Measurements from ENCODE around the gene UBR3.
"Not testable (repeated sequence)": the region's sequence is repeated elsewhere in the genome, so short reads cannot be mapped to it uniquely, and the experiment has no call there.

Gene UBR3

DNA sequence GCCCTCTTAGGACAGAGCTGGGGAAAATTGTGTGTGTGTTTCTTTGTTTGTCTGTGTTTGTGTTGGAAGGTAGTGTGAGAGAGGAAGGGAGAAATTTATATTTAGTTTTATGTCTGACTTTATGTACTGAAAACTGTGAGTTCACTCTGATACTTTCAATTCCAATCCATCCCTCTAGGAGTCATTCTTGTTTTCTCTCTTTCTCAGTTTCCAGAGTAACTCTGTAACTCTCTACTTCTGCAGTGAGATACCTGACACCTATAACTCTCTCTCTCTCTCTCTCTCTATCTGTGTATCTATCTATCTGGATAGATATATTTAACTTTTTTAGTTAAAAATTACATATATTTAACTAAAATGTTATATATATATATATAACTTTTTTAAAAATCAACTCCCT, 128.7 kb downstream of the UBR3 start:
- no peak for DNase-seq

DNA sequence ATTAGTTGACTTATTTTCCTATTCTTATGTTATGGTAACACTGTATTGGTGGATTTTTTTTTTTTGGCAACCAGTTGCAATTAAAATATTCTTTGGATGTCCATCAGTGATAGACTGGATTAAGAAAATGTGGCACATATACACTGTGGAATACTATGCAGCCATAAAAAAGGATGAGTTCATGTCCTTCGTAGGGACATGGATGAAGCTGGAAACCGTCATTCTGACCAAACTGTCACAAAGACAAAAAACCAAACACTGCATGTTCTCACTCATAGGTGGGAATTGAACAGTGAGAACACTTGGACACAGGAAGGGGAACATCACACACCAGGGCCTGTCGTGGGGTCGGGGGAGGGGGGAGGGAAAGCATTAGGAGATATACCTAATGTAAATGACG, 130.0 kb downstream of the UBR3 start:
- DNase-seq, result not testable (repeated sequence)

DNA sequence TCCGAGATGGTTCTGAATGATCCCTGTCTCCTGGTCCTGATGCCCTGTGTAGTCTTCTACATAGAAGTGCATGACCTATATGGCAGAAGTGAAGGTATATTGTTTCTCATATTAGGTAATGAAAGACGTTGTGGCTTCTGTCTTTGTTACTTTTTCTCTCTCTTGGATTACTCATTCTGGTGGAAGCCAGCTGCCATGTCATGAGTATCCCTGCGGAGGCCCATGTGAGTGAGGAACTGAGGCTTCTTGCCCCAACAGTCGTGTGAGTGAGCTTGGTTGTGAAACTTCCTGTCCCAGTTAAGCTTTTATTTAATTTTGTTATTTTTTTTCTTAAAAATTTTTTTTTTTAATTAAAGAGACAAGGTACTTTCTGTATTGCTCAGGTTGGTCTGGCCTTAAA, 134.7 kb downstream of the UBR3 start:
- no peak for DNase-seq

DNA sequence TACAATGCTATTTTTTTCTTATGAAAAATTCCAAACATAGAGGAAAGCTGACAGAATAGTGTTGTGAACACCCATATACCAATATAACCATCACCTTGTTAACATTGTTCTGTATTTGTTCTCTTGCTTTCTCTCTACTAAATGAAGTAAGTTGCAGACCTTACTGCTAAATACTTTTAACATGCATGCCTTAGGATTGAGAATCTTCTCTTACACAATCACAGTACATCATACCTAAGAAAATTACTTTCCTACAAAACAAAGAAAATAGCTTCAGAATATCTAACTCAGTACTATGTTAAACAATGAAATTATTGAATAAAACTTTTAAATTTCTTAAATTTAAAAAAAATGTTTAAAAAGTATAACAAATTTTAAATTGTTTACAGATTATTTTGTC, 136.5 kb downstream of the UBR3 start:
- no peak for DNase-seq

DNA sequence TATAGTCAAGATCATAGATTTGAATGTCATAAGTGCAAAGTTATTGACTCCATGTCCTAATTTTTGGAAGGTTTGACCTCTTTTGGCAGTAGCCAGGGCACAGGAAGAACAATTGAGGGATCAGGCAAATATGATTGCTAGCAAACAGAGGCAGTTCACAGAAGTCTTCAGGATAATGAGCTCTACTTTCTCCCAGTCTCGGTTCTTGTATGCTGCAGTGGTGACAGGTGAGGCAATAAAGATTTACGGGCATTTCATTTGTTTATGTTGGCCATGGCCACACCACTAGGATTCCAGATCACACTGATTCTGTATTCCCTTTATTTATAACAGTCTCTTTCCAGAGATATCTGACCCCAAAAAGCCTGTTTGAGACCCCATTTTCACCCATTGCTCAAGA, 137.5 kb downstream of the UBR3 start:
- DNase-seq, result no peak

DNA sequence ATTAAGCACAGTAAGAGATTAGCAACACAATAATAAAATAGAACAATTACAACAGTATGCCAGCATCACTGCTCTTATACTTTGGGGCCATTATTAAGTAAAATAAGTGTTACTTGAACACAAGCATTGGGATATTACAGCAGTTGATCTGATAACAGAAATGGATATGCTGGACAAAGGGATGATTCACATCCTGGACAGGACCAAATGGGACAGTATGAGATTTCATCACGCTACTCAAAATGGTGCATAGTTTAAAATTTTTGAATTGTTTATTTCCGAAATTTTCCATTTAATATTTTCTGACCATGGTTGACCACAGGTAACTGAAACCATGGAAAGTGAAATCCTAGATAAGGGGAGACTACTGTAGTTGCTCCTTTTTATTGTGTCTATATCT, 138.2 kb downstream of the UBR3 start:
- DNase-seq, result no peak

DNA sequence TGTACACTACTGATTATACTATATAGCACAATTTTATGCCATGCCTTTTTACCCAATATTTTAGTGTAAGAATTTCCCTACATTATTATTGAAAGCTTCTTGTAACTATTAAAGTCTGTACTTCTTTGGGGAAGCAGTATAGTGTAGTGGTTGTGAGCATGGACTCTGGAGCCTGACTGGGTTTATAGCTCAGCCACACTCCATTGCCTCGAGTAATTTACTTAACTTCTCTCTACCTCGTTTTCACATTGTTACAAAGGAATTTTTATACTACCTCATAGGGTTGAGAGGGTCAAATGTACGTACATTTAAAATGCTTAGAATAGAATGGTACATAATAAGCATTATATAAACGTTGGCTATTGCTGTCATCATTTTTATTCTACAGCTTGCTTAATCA, 139.2 kb downstream of the UBR3 start:
- DNase-seq, result no peak

DNA sequence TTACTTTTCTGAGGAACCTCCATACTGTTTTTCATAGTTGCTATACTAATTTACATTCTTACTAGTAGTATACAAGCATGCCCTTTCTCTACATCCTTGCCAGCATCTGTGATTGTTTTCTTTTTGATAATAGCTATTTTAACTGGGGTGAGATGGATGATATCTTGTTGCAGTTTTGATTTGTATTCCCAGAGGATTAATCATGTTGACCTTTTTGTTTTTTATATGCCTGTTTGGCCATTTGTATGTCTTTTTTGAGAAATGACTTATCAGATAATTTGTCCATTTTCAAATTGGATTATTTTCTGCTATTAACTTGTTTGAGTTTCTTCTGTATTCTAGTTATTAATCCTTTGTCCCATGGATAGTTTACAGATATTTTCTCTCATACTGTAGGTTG, 141.5 kb downstream of the UBR3 start:
- DNase-seq, result no peak

- DNase-seq, result no peak
Observed at GRCh38 chr2:169975221-169975620, 148.0 kb downstream of the UBR3 start.

DNA sequence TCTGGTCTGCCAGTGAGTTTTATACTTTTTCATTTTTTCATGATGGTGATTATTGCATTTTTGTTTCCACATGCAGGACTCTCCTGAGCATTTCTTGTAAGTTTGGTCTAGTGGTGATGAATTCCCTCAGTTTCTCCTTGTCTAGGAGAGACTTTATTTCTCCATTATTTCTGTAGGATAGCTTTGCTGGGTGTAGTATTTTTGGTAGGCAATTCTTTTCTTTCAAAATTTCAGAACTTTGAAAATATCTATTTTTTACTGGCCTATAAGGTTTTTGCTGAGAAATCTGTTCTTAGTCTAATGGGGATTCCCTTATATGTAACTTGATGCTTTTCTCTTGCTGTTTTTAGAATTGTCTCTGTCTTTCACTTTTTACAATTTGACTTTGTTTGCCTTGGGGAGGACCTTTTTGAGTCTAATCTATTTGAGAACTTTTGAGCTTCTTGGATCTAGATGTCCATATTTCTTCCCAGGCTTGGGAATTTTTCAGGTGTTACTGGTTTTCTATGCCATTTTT, 149.1 kb downstream of the UBR3 start:
- DNase-seq, result no peak

GRCh38 chr2:169977530-169977929, 150.3 kb downstream of the UBR3 start:
- DNase-seq, result no peak

DNA sequence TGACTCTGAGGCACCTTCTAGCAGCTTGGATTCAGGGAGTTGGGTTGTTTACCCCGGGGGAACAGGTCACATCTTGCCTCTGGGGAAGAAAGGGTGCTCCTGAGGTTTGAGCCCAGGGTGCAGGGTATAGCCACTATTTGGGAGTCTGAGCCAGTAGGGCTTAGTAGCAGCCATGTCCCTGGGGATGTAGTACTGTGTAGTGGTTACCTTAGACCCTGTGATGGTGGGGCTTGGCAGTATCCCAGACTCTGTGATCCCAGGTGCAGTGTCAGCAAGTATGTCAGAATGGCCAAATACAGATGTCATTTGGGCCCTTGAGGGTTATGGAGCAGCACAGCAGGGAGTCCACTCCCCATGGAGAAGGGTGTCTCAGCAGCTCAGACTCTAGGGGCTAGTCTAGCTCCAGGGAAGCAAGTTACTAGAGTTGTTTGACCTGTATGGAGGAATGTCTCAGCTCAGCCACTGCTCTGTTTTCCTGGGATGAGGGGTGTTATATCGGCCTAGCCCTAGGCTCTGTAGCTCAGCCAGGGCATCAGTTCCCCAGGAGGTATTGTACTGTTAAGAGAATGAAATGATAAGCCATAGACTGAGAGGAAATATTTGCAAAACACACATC, 151.3 kb downstream of the UBR3 start:
- no peak for DNase-seq

DNA sequence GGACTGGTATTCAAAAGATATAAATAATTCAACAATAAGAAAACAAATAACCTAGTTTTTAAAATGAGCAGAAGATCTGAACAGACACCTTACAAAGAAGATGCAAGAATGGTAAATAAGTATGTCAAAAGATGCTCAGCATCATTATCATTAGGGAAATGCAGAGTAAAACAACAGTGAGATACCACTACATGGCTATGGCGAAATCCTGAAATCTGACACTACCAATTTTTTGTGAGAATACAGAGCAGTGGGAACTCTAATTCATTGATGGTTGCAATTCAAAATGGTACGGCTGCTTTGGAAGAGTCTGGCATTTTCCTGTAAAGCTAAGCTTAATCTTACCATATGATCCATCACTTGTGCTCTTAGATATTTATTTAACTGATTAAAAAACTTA, 151.8 kb downstream of the UBR3 start:
- DNase-seq, result no peak

- no peak for DNase-seq
Observed at GRCh38 chr2:169980001-169980400, 152.7 kb downstream of the UBR3 start.

- no peak for DNase-seq
Observed at GRCh38 chr2:169980643-169981042, 153.4 kb downstream of the UBR3 start.

GRCh38 chr2:169982929-169983328, 155.7 kb downstream of the UBR3 start:
- DNase-seq, result no peak

- peak; percentile 2 to 59 for DNase-seq
Observed at GRCh38 chr2:169983506-169983905, 156.3 kb downstream of the UBR3 start.

- no peak for DNase-seq
Observed at GRCh38 chr2:169984145-169984544, 156.9 kb downstream of the UBR3 start.

- no peak for DNase-seq
Observed at GRCh38 chr2:169994752-169995151, 167.5 kb downstream of the UBR3 start.

GRCh38 chr2:169997140-169997887, 170.1 kb downstream of the UBR3 start:
- DNase-seq, result no peak

DNA sequence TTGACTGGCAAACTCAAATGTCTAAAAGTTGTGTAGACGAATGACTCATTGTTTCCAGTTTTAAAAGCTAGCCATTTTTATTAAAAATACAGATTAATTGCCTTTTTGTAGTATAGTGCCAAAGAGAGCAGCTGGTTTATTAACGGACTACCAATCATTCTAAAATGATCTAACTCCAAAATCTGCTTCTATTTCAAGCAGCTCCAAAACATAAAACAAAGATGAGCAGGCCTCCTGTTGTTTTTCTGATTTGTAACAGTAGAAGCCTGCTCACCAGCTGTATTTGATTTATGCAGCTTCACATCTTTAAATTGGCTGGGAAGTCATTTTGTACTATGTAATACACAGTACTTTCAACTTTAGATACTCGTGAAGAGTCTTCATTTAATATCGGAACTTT, 171.8 kb downstream of the UBR3 start:
- DNase-seq, result peak in 1 of 2 donors; percentile 7

DNA sequence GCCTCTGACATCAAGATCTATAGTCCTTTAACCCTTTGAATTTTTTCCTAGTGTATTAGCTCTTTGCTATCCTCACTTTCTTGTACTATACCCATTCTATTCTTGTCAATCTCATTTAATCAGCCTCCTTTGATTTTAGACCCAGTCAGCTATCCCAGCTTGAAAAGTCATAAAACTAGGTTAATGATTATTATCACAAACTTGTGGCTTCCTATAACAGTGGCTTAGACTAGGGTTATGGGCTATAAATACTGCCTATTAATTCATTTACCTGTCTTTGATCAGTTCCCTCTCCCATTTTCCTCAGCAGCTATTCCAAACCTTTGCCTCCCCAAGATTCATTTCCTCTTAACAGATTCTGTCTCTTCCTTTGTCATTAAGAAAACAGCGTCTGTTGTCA, 174.8 kb downstream of the UBR3 start:
- no peak for DNase-seq

DNA sequence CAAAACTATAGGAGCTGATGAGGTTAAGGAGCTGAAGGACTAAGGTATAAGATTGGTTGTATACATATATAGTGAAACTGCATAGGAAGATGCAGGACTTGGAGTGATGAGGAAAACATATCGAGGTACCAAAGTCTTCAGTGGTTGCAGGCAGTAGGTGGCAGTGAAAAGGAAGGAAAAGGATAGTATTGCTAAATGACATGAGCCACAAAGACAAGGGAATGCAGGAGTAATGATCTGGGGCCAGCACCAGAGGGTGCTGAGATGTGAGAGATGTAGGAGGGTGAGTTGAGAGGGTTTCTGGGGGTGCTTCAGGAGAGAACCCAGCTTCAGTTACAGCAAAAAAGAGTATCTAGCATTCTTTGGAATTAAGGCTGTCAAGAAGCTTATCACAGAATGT, 178.4 kb downstream of the UBR3 start:
- no peak for DNase-seq

- no peak for DNase-seq
Observed at GRCh38 chr2:170006587-170007325, 179.5 kb downstream of the UBR3 start.

All from hippocampal formation (tissue), 2 donors.